Dendritic cell treated with granulocyte-macrophage colony-stimulating factor and Interleukin-4, amounts not matched to agents 40 ng/mL and 50 ng/mL, for 4 days (primary cell): ENCODE results near the gene CHURC1.

Experiments
- H3K27ac Mint-ChIP-seq: one replicate; pipeline ENCODE4 v1.8.0; 2022; ENCODE audit warnings: mild to moderate bottlenecking, mixed read lengths
- H3K27me3 Mint-ChIP-seq: one replicate; pipeline ENCODE4 v1.8.0; 2022; ENCODE audit warnings: mild to moderate bottlenecking, mixed read lengths
- H3K36me3 Mint-ChIP-seq: one replicate; pipeline ENCODE4 v1.8.0; 2022; ENCODE audit warnings: low read depth, mixed read lengths
- H3K4me1 Mint-ChIP-seq: one replicate; pipeline ENCODE4 v1.8.0; 2022; ENCODE audit warnings: low read depth, mixed read lengths
- H3K4me3 Mint-ChIP-seq: one replicate; pipeline ENCODE4 v1.8.0; 2022; ENCODE audit warnings: mild to moderate bottlenecking, moderate library complexity, mixed read lengths
- H3K9me3 Mint-ChIP-seq: one replicate; pipeline ENCODE4 v1.8.0; 2022; ENCODE audit warnings: mixed read lengths
- intact Hi-C: fragments of 100-400 bp; cut with micrococcal nuclease; formaldehyde crosslinking; loops from one replicate; pipeline ENCODE4 v1.15.0; 2022

CHURC1 gene

GRCh38 chr14:64948612-64949210, 34.5 kb downstream of the CHURC1 start:
- Mint-ChIP-seq H3K4me1 (peaks cover 15% of the 10 kb centered on the region), H3K27me3 (no peaks in the 10 kb centered on the region), H3K27ac (no peak overlapping the region), H3K36me3 (peaks cover 47% of the 10 kb centered on the region), H3K4me3 (no peak overlapping the region), H3K9me3 (no peaks in the 10 kb centered on the region)
- intact Hi-C loops, result no loop called here

DNA sequence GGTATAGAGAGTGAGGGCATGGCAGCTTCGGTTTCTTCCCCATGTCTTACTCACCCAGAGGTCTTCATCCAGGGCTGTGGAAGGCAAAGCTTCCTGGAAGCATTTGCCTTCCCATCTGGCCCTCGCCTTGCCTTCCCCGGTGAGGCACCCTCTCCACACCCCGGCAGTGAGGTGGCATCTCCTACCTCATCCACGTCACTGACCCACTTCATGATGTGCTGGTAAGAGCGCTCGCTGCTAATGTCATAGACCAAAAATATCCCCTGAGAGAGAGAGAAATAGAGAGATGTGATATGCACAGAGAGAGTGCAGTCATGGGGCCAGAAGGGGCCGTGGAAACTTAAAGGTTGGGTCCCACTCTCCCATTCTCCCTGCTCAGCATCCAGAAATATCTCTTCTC, 36.6 kb downstream of the CHURC1 start:
- H3K4me3 Mint-ChIP-seq, result no peak overlapping the region
- H3K27ac Mint-ChIP-seq, result no peak overlapping the region
- intact Hi-C loops, result no loop called here
- no peaks in the 10 kb centered on the region for H3K9me3 Mint-ChIP-seq
- peaks cover 34% of the 10 kb centered on the region for H3K36me3 Mint-ChIP-seq
- no peaks in the 10 kb centered on the region for H3K27me3 Mint-ChIP-seq
- H3K4me1 Mint-ChIP-seq, result peaks cover 7% of the 10 kb centered on the region

GRCh38 chr14:64951291-64951690, 37.0 kb downstream of the CHURC1 start:
- no peak overlapping the region for H3K27ac Mint-ChIP-seq
- H3K4me1 Mint-ChIP-seq, result peaks cover 7% of the 10 kb centered on the region
- intact Hi-C loops, result no loop called here
- H3K27me3 Mint-ChIP-seq, result no peaks in the 10 kb centered on the region
- no peak overlapping the region for H3K4me3 Mint-ChIP-seq
- H3K9me3 Mint-ChIP-seq, result no peaks in the 10 kb centered on the region
- H3K36me3 Mint-ChIP-seq, result peaks cover 36% of the 10 kb centered on the region

DNA sequence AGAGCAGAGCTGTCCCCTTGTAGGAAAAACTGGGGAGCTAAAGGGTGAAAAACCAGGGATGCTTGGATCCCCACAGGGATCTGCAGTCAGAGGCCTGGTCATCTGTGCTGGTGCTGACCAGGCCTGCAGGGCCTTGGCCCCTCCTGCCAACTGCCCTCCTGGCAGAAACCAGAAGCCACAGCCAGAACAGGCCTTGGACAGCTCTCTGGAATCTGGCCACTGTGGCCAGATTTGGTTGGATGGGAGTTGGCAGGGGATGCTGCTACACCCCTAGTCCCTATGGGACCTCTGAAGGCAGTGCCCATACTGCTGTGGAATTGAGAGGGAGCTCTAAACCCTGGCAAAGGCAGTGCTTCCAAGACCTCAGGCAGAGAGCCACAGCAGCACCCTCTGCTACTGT, 37.5 kb downstream of the CHURC1 start:
- Mint-ChIP-seq H3K4me3 (no peak overlapping the region), H3K36me3 (peaks cover 36% of the 10 kb centered on the region), H3K27me3 (no peaks in the 10 kb centered on the region), H3K4me1 (peaks cover 7% of the 10 kb centered on the region), H3K27ac (no peak overlapping the region), H3K9me3 (no peaks in the 10 kb centered on the region)
- intact Hi-C loops, result no loop called here

DNA sequence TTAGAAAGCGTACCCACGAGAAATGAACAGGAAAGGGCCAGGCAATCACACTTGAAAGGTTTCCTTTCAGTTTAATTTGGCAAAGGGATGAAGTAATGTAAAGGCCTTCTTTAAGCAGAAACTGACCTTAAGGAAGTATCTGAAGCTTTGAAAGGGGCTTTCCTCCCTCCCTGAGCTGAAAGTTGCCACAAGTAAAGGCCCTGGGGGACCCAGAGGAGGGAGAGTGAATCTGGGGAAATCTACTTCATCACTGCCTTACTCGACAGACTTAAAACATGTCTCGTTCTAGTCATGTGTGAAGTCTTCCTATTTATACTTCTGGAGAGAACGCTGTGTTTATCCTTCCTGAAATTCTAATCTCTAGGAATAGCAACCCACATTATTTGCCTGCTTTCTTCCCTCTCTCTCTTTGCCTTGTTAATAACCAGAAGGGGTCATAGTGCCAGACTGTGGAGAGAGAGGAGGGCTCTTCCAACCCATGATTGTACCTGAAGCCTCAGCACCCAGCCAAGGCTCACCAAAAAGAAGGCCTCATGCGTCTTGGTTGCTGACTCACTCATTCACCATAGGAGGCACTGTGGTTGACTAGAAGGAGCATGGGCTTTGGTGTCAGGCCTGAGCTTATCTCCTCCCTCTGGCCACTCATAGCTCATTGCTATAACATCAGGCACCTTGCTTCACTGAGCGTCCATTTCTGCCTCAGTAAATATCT, 38.5 kb downstream of the CHURC1 start:
- H3K27ac Mint-ChIP-seq, result no peak overlapping the region
- H3K36me3 Mint-ChIP-seq, result peaks cover 31% of the 10 kb centered on the region
- H3K4me3 Mint-ChIP-seq, result no peak overlapping the region
- H3K9me3 Mint-ChIP-seq, result no peaks in the 10 kb centered on the region
- no peaks in the 10 kb centered on the region for H3K27me3 Mint-ChIP-seq
- no peaks in the 10 kb centered on the region for H3K4me1 Mint-ChIP-seq
- intact Hi-C loops, result no loop called here

GRCh38 chr14:64953310-64953654, 39.0 kb downstream of the CHURC1 start:
- intact Hi-C loops, result no loop called here
- Mint-ChIP-seq H3K36me3 (peaks cover 25% of the 10 kb centered on the region), H3K4me1 (no peaks in the 10 kb centered on the region), H3K27me3 (no peaks in the 10 kb centered on the region), H3K4me3 (no peak overlapping the region), H3K27ac (no peak overlapping the region), H3K9me3 (no peaks in the 10 kb centered on the region)

- Mint-ChIP-seq H3K27ac (no peak overlapping the region), H3K4me1 (no peaks in the 10 kb centered on the region), H3K27me3 (no peaks in the 10 kb centered on the region), H3K36me3 (peaks cover 22% of the 10 kb centered on the region), H3K9me3 (no peaks in the 10 kb centered on the region), H3K4me3 (no peak overlapping the region)
- intact Hi-C loops, result no loop called here
Observed at GRCh38 chr14:64953661-64954060, 39.4 kb downstream of the CHURC1 start.

DNA sequence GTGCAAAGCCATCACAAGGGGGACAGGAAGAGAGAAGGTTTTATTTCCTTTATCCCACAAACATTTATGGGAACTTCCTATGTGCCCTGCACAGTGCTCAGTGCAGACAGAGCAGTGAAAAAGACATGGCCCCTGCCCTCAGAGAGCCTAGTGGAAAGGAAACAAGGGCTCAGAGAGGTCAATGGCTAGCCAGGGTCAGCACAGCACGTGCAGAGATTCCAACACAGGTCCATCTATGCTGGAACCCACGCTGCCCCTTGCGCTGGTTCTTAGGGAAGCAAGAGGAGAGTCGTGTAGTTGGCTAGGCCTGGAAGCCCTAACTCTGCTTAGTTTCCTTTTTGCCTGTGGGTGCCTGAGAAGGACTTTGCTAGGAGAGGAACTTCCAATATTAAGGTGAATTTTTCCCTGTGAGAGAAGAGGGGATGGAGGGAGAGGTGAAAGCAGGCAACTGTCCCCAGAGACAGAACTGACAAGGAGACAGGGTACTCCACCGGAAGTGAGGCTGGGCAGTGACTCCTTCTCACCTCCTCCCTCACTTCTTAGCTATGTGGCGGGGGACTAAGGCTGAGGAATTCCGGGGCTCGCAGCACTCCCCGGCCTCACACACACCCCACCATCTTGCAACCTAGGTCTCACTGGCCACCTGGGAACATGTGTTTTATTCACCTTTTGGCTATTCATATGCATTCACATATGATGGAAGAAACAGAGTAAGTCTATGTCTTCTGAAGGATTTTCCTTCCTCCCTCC, 40.4 kb downstream of the CHURC1 start:
- Mint-ChIP-seq H3K36me3 (peaks cover 22% of the 10 kb centered on the region), H3K9me3 (no peaks in the 10 kb centered on the region), H3K27me3 (no peaks in the 10 kb centered on the region), H3K4me1 (no peaks in the 10 kb centered on the region), H3K4me3 (no peak overlapping the region), H3K27ac (no peak overlapping the region)
- intact Hi-C loops, result no loop called here

DNA sequence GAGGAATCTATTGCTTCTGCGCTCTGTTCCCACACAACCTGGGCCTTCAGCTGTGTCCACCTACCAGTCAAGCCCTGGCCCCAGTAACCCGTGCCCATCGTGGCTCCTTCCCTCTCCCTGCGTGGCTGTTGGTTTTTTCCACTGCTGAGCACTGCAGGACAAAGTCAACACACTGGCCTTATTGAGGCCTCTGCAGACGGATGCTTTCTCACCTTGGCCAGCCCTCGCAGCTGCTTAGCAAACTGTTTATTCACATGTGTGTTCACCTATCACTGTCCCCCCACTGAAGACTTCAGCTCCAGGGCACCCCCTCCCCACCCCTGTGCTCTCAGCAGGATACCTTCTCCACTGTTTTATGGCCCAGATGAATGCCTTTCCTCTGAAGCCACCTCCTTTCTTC, 41.0 kb downstream of the CHURC1 start:
- Mint-ChIP-seq H3K36me3 (peaks cover 16% of the 10 kb centered on the region), H3K27me3 (no peaks in the 10 kb centered on the region), H3K9me3 (no peaks in the 10 kb centered on the region), H3K4me1 (no peaks in the 10 kb centered on the region), H3K4me3 (no peak overlapping the region), H3K27ac (no peak overlapping the region)
- intact Hi-C loops, result no loop called here

- H3K27ac Mint-ChIP-seq, result no peak overlapping the region
- no peaks in the 10 kb centered on the region for H3K9me3 Mint-ChIP-seq
- H3K4me1 Mint-ChIP-seq, result no peaks in the 10 kb centered on the region
- H3K36me3 Mint-ChIP-seq, result peaks cover 11% of the 10 kb centered on the region
- no peak overlapping the region for H3K4me3 Mint-ChIP-seq
- intact Hi-C loops, result no loop called here
- no peaks in the 10 kb centered on the region for H3K27me3 Mint-ChIP-seq
Observed at GRCh38 chr14:64956697-64957406, 42.6 kb downstream of the CHURC1 start.

- Mint-ChIP-seq H3K4me1 (no peaks in the 10 kb centered on the region), H3K27ac (no peak overlapping the region), H3K36me3 (peaks cover 11% of the 10 kb centered on the region), H3K4me3 (no peak overlapping the region), H3K27me3 (no peaks in the 10 kb centered on the region), H3K9me3 (no peaks in the 10 kb centered on the region)
- intact Hi-C loops, result no loop called here
Observed at GRCh38 chr14:64958201-64958600, 43.9 kb downstream of the CHURC1 start.

- Mint-ChIP-seq H3K4me1 (no peaks in the 10 kb centered on the region), H3K27me3 (no peaks in the 10 kb centered on the region)
Observed at GRCh38 chr14:64958743-64959142, 44.5 kb downstream of the CHURC1 start.

GRCh38 chr14:64960762-64961276, 46.6 kb downstream of the CHURC1 start:
- Mint-ChIP-seq H3K9me3 (no peaks in the 10 kb centered on the region), H3K4me3 (no peak overlapping the region), H3K4me1 (peaks cover 6% of the 10 kb centered on the region), H3K27me3 (no peaks in the 10 kb centered on the region), H3K36me3 (peaks cover 4% of the 10 kb centered on the region), H3K27ac (no peak overlapping the region)
- intact Hi-C loops, result no loop called here

More at GRCh38 chr14:64958743-64959142, 44.5 kb downstream of the CHURC1 start:
- H3K36me3 Mint-ChIP-seq, result peaks cover 11% of the 10 kb centered on the region
- no peak overlapping the region for H3K27ac Mint-ChIP-seq
- no peaks in the 10 kb centered on the region for H3K9me3 Mint-ChIP-seq
- no peak overlapping the region for H3K4me3 Mint-ChIP-seq
- intact Hi-C loops, result no loop called here

DNA sequence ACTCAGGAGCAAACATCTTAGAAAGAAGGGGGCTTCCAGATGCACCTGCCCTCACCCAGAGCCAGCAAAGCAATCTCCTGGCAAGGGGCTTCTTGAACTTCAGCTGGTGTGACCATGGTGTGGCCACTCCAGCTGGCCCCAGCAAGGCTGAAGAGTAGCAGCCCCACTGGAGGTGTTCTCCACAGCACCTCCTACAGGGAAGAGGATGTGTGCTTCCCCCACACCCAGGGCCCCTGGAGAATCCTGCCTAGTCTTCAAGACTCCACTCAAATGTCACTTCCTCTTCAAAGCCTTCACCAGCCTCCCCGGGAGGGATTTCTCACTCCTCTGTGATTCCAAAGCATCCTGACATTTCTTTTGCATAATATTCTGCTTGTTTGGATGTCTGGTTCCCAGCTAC, 49.4 kb downstream of the CHURC1 start:
- H3K36me3 Mint-ChIP-seq, result no peaks in the 10 kb centered on the region
- H3K9me3 Mint-ChIP-seq, result no peaks in the 10 kb centered on the region
- peaks cover 7% of the 10 kb centered on the region for H3K4me1 Mint-ChIP-seq
- intact Hi-C loops, result no loop called here
- H3K27ac Mint-ChIP-seq, result no peak overlapping the region
- no peak overlapping the region for H3K4me3 Mint-ChIP-seq
- peaks cover 6% of the 10 kb centered on the region for H3K27me3 Mint-ChIP-seq
